ENCODE measurements around the gene RALGPS2.

RALGPS2 gene

DNA sequence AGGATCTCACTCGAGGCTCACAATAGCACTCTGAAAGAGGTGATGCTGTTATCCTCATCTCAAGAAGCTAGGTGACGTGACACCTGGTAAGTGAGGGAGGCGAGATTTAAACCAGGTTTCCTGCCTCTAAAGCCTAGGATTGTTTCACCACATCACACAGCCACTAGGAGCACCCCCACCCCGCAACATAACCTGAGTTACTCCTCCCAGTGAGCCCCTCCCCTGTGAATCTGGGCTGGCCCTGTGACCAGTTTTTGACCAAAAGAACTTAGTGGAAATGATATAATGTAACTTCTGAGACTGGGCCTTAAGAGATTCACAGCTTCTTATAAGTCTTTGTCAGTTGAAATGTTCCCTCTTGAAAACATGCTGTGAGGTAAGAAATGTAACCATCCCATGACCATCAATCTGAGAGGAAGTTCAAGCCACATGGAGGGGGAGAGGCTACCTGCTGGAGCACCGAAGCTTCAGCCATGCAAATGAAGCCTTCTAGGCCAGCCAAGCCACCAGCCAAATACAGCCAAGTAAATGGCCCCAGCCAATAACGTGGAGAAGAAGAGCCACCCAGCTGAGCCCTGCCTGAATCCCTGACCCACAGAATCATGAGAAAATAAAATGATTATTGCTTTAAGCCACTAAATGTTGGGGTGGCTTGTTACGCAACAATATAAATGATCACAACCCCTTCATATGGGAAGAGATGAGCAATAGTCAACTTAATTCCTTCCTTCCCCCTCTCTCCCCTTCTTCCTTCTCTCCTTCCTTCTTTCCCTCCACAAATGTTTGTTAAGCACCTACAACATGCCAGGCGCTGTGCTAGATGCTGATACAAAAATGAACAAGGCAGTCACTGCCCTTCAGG is 239.7 kb downstream of the RALGPS2 start:
- H3K27me3 ChIP-seq (replicated peaks): no peaks in the 10 kb centered on the region
- H3K4me3 ChIP-seq (ENCODE audit: low read depth, low read length): no peak overlapping the region
- TF ChIP-seq, protein P1, sequence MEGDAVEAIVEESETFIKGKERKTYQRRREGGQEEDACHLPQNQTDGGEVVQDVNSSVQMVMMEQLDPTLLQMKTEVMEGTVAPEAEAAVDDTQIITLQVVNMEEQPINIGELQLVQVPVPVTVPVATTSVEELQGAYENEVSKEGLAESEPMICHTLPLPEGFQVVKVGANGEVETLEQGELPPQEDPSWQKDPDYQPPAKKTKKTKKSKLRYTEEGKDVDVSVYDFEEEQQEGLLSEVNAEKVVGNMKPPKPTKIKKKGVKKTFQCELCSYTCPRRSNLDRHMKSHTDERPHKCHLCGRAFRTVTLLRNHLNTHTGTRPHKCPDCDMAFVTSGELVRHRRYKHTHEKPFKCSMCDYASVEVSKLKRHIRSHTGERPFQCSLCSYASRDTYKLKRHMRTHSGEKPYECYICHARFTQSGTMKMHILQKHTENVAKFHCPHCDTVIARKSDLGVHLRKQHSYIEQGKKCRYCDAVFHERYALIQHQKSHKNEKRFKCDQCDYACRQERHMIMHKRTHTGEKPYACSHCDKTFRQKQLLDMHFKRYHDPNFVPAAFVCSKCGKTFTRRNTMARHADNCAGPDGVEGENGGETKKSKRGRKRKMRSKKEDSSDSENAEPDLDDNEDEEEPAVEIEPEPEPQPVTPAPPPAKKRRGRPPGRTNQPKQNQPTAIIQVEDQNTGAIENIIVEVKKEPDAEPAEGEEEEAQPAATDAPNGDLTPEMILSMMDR (IDR thresholded peaks at IDR 0.05; ENCODE audit: low read depth, low read length, missing control alignments): no peak
- no peak overlapping the region for H3K27ac ChIP-seq
- in situ Hi-C loops (cut with HindIII; ENCODE audit: low pct_ligation_motif_present, low sequenced_read_pairs): no loop called here
- H3K36me3 ChIP-seq (replicated peaks): no peaks in the 10 kb centered on the region
- no peak for DNase-seq

- in situ Hi-C loops (cut with HindIII; ENCODE audit: low pct_ligation_motif_present, low sequenced_read_pairs): no loop called here
- Histone ChIP-seq H3K36me3 (replicated peaks) (no peaks in the 10 kb centered on the region), H3K4me3 (ENCODE audit: low read depth, low read length) (no peak overlapping the region), H3K27me3 (replicated peaks) (no peaks in the 10 kb centered on the region), H3K27ac (no peak overlapping the region)
- DNase-seq: no peak
- TF ChIP-seq, protein P1 (IDR thresholded peaks at IDR 0.05; ENCODE audit: low read depth, low read length, missing control alignments): no peak
Observed at GRCh38 chr1:178966312-178966711, 241.3 kb downstream of the RALGPS2 start.

DNA sequence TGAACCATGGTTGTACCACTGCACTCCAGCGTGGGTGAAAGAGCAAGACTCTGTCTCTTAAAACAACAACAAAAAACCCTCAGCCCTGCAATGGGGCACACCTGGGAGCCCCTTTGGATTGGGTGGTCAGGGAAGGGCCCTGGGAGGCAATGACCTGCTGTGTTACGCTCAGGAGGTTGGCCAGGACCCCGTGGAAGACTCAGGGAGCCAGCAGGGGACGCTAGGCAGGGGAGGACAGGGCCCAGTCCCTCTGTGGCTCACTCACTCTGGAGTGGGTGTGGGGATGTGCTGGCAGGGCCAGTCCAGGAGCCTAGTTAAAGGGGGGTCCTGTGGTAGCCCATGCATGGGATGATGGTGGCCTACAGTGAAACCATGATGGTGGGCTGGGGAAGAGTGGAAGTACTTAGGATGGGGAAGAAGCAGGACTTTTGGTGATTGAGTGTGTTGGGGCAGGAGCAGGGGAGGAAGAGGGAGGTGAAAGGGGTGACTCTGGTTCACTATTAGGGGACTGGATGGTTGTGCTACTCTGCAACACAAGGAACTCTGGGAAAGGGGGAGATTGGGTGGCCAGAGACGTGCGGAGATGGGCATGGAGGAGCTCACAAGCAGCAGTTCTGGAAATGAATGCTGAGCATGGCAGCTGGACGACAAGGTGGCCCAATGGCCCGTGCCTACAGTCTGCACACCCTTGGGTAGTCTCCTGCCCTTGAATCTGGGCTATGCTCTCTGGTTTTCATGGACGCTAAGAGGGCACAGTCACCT is 244.4 kb downstream of the RALGPS2 start:
- in situ Hi-C loops (cut with HindIII; ENCODE audit: low pct_ligation_motif_present, low sequenced_read_pairs): no loop called here
- no peak for DNase-seq
- TF ChIP-seq, protein P1 (IDR thresholded peaks at IDR 0.05; ENCODE audit: low read depth, low read length, missing control alignments): no peak
- H3K27ac ChIP-seq: no peak overlapping the region
- H3K4me3 ChIP-seq (ENCODE audit: low read depth, low read length): no peak overlapping the region
- H3K36me3 ChIP-seq (replicated peaks): no peaks in the 10 kb centered on the region
- no peaks in the 10 kb centered on the region for H3K27me3 ChIP-seq (replicated peaks)

DNA sequence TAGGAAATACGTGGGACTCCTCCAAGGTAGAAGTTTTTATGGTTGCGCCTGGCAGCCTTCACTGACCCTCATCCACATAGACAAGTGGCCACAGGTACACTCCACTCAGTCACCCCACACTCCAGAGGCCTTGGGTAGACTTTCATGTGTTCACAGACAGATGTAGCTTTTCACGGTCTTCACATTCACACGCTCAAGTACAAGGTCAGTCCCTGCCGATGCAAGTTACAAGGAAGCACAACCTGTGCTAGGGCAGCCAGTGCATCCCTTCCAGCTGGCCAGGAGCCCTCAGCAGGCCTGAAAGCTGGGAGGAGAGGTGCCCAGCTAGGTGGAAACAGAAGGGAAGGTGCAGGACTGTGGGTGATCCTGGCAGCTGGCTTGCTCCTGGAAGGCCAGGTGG is 245.1 kb downstream of the RALGPS2 start:
- no peak for DNase-seq
- no peaks in the 10 kb centered on the region for H3K36me3 ChIP-seq (replicated peaks)
- in situ Hi-C loops (cut with HindIII; ENCODE audit: low pct_ligation_motif_present, low sequenced_read_pairs): no loop called here
- no peaks in the 10 kb centered on the region for H3K27me3 ChIP-seq (replicated peaks)
- H3K4me3 ChIP-seq (ENCODE audit: low read depth, low read length): no peak overlapping the region
- no peak overlapping the region for H3K27ac ChIP-seq
- TF ChIP-seq, protein P1 (IDR thresholded peaks at IDR 0.05; ENCODE audit: low read depth, low read length, missing control alignments): no peak

All from brain microvascular endothelial cell (primary cell).